Progenitor cell of endocrine pancreas (in vitro differentiated cells): Measurements from ENCODE around the gene WWP2. TPM values are rescaled to one million over a fixed set of nuclear protein-coding genes. Genes with fewer than 3 reads are reported as not detected.
"Not testable (repeated sequence)": the region's sequence is repeated elsewhere in the genome, so short reads cannot be mapped to it uniquely, and the experiment has no call there.

Experiments used
- DNase-seq: peaks from one replicate; pipeline ENCODE4 v3.0.0; 2021; ENCODE audit warnings: low spot score; ENCODE audit not compliant: unreplicated experiment
- H3K27ac Mint-ChIP-seq: 2 replicates; pipeline ENCODE4 v1.8.0; 2021; ENCODE audit warnings: mild to moderate bottlenecking, moderate library complexity, mixed read lengths
- H3K27me3 Mint-ChIP-seq: 2 replicates; pipeline ENCODE4 v1.8.0; 2021; ENCODE audit warnings: mixed read lengths
- H3K36me3 Mint-ChIP-seq: 2 replicates; pipeline ENCODE4 v1.8.0; 2022; ENCODE audit warnings: mixed read lengths; ENCODE audit not compliant: insufficient read depth
- H3K4me1 Mint-ChIP-seq: 2 replicates; pipeline ENCODE4 v1.8.0; 2021; ENCODE audit warnings: low read depth, mixed read lengths
- H3K4me3 Mint-ChIP-seq: 2 replicates; pipeline ENCODE4 v1.8.0; 2021; ENCODE audit warnings: low read depth, mild to moderate bottlenecking, moderate library complexity, mixed read lengths
- H3K9me3 Mint-ChIP-seq: 2 replicates; pipeline ENCODE4 v1.8.0; 2021; ENCODE audit warnings: low read depth, mixed read lengths
- CTCF ChIP-seq: fragments of 200-600 bp; sonication (generic); IDR thresholded peaks from one replicate; pipeline ENCODE4 v1.5.0; 2021; ENCODE audit warnings: antibody characterized with exemption, mild to moderate bottlenecking; ENCODE audit not compliant: unreplicated experiment
- total RNA-seq: library from RNA; stranded (reverse); gene quantifications from 2 replicates; pipeline ENCODE4 v1.2.1, GENCODE V29; 2021

Gene WWP2
- total RNA-seq, 1 donor from 2014 or later = 62.3 TPM

- no peaks in the 10 kb centered on the region for H3K9me3 Mint-ChIP-seq
- TF ChIP-seq CTCF = no peak
- DNase-seq = no peak
- H3K4me1 Mint-ChIP-seq = no peaks in the 10 kb centered on the region
- H3K27me3 Mint-ChIP-seq = no peaks in the 10 kb centered on the region
- peaks cover 29% of the 10 kb centered on the region for H3K36me3 Mint-ChIP-seq
- H3K4me3 Mint-ChIP-seq = no peak overlapping the region
- H3K27ac Mint-ChIP-seq = no peak overlapping the region
Measured at GRCh38 chr16:69787883-69788282, 25.8 kb downstream of the WWP2 start.

GRCh38 chr16:69791391-69791847 is 29.3 kb downstream of the WWP2 start:
- peaks cover 25% of the 10 kb centered on the region for H3K36me3 Mint-ChIP-seq
- not testable (repeated sequence) for H3K27ac Mint-ChIP-seq, H3K27me3 Mint-ChIP-seq, H3K4me3 Mint-ChIP-seq, H3K4me1 Mint-ChIP-seq, H3K9me3 Mint-ChIP-seq, DNase-seq

GRCh38 chr16:69793526-69793925 is 31.4 kb downstream of the WWP2 start:
- no peak for TF ChIP-seq CTCF
- H3K27me3 Mint-ChIP-seq = no peaks in the 10 kb centered on the region
- H3K4me1 Mint-ChIP-seq = peaks cover under 1% of the 10 kb centered on the region
- H3K4me3 Mint-ChIP-seq = no peak overlapping the region
- H3K9me3 Mint-ChIP-seq = no peaks in the 10 kb centered on the region
- peaks cover 15% of the 10 kb centered on the region for H3K36me3 Mint-ChIP-seq
- DNase-seq = no peak
- peak overlapping the region; percentile 71 for H3K27ac Mint-ChIP-seq

- Mint-ChIP-seq H3K4me3 (no peak overlapping the region), H3K4me1 (peaks cover 1% of the 10 kb centered on the region), H3K9me3 (no peaks in the 10 kb centered on the region), H3K27ac (no peak overlapping the region), H3K27me3 (no peaks in the 10 kb centered on the region), H3K36me3 (peaks cover 13% of the 10 kb centered on the region)
- DNase-seq = no peak
- no peak for TF ChIP-seq CTCF
Measured at GRCh38 chr16:69794486-69794885, 32.4 kb downstream of the WWP2 start.

- Mint-ChIP-seq H3K27ac (no peak overlapping the region), H3K36me3 (peaks cover 12% of the 10 kb centered on the region)
Measured at GRCh38 chr16:69796285-69797118, 34.4 kb downstream of the WWP2 start.

More at GRCh38 chr16:69796285-69797118, 34.4 kb downstream of the WWP2 start:
- peak; percentile 90 for TF ChIP-seq CTCF
- Mint-ChIP-seq H3K9me3 (no peaks in the 10 kb centered on the region), H3K27me3 (no peaks in the 10 kb centered on the region), H3K4me1 (peaks cover 1% of the 10 kb centered on the region), H3K4me3 (no peak overlapping the region)
- no peak for DNase-seq
